Thoracic aorta (tissue), 2 donors: ENCODE data around the gene SRCIN1. TPM values are rescaled to one million over a fixed set of nuclear protein-coding genes. Genes with fewer than 3 reads are reported as not detected.

Experiments
- ATAC-seq: fragments of 150-250 bp; one replicate; pipeline ENCODE4 v1.8.0; 2017; ENCODE audit warnings: low read depth; ENCODE audit not compliant: insufficient number of reproducible peaks, low FRiP score
- DNase-seq: peaks from one replicate; pipeline ENCODE4 v3.0.0-alpha.2; 2020; ENCODE audit warnings: low spot score
- H3K27ac ChIP-seq, 2 donors: fragments of 200-600 bp; sonication (generic); 1 replicate in 1 of 2; 2 replicates in 1 of 2; pipeline ENCODE4 v1.5.1; 2016; ENCODE audit warnings: mild to moderate bottlenecking in 2 of 2, moderate library complexity in 2 of 2
- H3K27me3 ChIP-seq: fragments of 200-600 bp; sonication (generic); replicated peaks from 2 replicates; pipeline ENCODE4 v1.6.0; 2016; ENCODE audit warnings: mild to moderate bottlenecking; ENCODE audit not compliant: insufficient read depth
- H3K36me3 ChIP-seq: fragments of 200-600 bp; sonication (generic); one replicate; pipeline ENCODE4 v1.5.1; 2016
- H3K4me1 ChIP-seq, 2 donors: fragments of 200-600 bp; sonication (generic); 1 replicate in 1 of 2; 2 replicates in 1 of 2; pipeline versions ENCODE4 v1.5.1 to v1.6.0; 2016; ENCODE audit warnings: low read depth in 2 of 2, mild to moderate bottlenecking in 1 of 2; ENCODE audit not compliant: control insufficient read depth in 1 of 2
- H3K4me3 ChIP-seq: fragments of 200-600 bp; sonication (generic); 2 replicates; pipeline ENCODE4 v1.5.1; 2016; ENCODE audit warnings: mild to moderate bottlenecking
- H3K9me3 ChIP-seq: fragments of 200-600 bp; sonication (generic); 2 replicates; pipeline ENCODE4 v1.5.1; 2016
- CTCF ChIP-seq: fragments of 200-600 bp; sonication (generic); IDR thresholded peaks from one replicate; pipeline ENCODE4 v1.5.1; 2019; ENCODE audit warnings: antibody characterized with exemption
- total RNA-seq, 2 donors: library from RNA; depleted of rRNA; stranded (reverse); fragments of >200 nt; gene quantifications; one replicate each; pipeline versions ENCODE4 v1.1.0 to v1.2.3, GENCODE V29; 2016

SRCIN1 gene
- total RNA-seq, 2 donors from 2014 or later = not detected

DNA sequence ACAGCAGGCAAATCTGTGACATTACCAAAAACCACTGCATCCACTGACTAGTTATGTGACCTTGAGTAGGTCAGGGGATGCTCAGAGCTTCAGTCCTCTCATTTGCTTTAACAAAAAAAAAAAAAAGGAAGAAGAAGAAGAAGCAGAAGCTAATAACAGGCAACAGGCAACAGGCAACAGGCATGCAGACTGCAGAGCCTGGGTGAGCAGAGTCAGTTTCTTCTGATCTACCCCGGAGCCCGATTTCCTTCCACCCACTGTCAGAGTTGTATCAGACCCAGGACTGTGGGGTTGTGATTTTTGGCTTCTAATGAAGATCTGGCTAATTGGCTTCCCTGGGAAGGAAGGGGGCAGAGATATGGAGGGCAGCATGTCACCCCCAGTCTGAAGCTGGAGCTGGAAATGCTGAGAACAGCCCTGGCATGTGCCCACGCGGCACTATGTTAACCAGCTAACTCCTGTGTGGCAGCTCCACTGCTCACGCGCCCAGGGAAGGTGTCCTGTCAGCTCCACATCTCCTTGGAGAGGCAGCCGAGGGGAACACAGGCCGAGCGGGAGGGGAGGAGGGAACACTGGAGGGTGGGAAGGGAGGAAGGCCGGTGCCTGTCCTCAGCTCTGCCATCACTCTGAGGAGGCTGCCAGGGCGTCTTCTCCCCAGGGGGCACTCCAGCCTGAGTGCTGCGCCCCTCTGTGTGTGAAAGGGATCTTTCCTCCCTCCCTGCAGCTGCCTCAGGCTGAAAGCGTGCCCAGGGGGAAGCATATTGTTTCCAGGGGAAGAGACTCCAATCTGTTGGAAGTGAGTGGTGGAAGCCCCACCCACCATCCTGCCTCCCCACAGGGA, 17.6 kb downstream of the SRCIN1 start:
- DNase-seq (no peak), ATAC-seq (no peak)
- no peak overlapping the region for H3K27ac ChIP-seq
- peaks cover 3% of the 10 kb centered on the region for H3K27me3 ChIP-seq
- no peak overlapping the region for H3K4me3 ChIP-seq
- no peaks in the 10 kb centered on the region for H3K9me3 ChIP-seq
- TF ChIP-seq CTCF = no peak
- no peaks in the 10 kb centered on the region for H3K36me3 ChIP-seq
- peaks cover 0 to 13% of the 10 kb centered on the region in 2 donors for H3K4me1 ChIP-seq

GRCh38 chr17:38587203-38587602, 18.5 kb downstream of the SRCIN1 start:
- peaks cover 0 to 13% of the 10 kb centered on the region in 2 donors for H3K4me1 ChIP-seq
- no peaks in the 10 kb centered on the region for H3K9me3 ChIP-seq
- ATAC-seq (no peak), DNase-seq (no peak)
- H3K36me3 ChIP-seq = no peaks in the 10 kb centered on the region
- H3K4me3 ChIP-seq = no peak overlapping the region
- no peak overlapping the region for H3K27ac ChIP-seq
- H3K27me3 ChIP-seq = peaks cover 3% of the 10 kb centered on the region
- TF ChIP-seq CTCF = no peak

GRCh38 chr17:38586788-38587187, 19.0 kb downstream of the SRCIN1 start:
- H3K9me3 ChIP-seq = no peaks in the 10 kb centered on the region
- no peak overlapping the region for H3K4me3 ChIP-seq
- no peaks in the 10 kb centered on the region for H3K36me3 ChIP-seq
- peaks cover 3% of the 10 kb centered on the region for H3K27me3 ChIP-seq
- H3K4me1 ChIP-seq = peaks cover 0 to 13% of the 10 kb centered on the region in 2 donors
- DNase-seq (no peak), ATAC-seq (no peak)
- TF ChIP-seq CTCF = no peak
- H3K27ac ChIP-seq = no peak overlapping the region

DNA sequence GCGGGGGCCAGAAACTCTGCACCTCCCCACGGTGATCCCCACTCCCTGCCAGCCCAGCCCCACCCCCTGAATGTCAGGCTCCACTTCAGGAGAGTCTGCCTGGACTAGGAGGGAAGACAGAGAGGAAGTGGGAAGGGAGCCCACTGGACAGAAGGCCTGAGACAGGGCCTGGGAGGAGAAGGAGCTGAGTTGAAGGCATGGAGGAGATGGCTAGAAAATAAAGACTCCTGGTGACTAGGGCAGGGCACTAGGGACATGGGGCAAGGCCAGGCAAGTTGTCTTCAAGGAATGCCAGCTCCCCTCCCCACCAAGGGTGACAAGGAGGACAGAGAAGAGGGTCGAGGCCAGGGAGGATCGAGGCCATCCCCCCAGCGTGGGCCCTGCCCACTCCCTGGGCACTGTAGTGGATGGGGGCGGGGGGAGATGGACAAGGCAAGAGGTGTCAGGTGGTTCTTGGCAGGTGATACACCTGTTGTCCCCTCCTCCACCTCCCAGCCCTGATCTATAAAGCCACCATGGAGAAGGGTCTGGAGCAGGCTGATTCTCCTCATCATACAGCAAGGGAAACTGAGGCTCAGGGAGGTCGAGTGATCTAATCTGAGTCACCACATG, 19.7 kb downstream of the SRCIN1 start:
- H3K27ac ChIP-seq = no peak overlapping the region
- no peak for ATAC-seq

More for the DNA sequence above, 19.7 kb downstream of the SRCIN1 start:
- Histone ChIP-seq H3K4me1 (peaks cover 0 to 13% of the 10 kb centered on the region in 2 donors), H3K27me3 (peaks cover 3% of the 10 kb centered on the region), H3K9me3 (no peaks in the 10 kb centered on the region), H3K4me3 (no peak overlapping the region), H3K36me3 (no peaks in the 10 kb centered on the region)
- no peak for DNase-seq
- no peak for TF ChIP-seq CTCF
